GM23338 (cell line): ENCODE data around the gene MAOA. TPM values are rescaled to one million over a fixed set of nuclear protein-coding genes. Genes with fewer than 3 reads are reported as not detected.

Experiments used
- ATAC-seq: fragments of 200-7000 bp; cut with Tn5 transposase; 3 replicates; pipeline ENCODE4 v1.9.1; 2020
- DNase-seq: peaks from one replicate; pipeline ENCODE4 v3.0.0-alpha.2; 2015; ENCODE audit warnings: low spot score
- H2AFZ ChIP-seq: fragments of 200-600 bp; sonication (generic); 2 replicates; pipeline ENCODE4 v1.8.0; 2016; ENCODE audit warnings: antibody characterized with exemption, mild to moderate bottlenecking, moderate library complexity
- H3F3A ChIP-seq: fragments of 200-600 bp; sonication (generic); replicated peaks from 2 replicates; pipeline ENCODE4 v1.8.0; 2017; ENCODE audit warnings: antibody characterized with exemption, mixed run types, low read depth
- H3K27ac ChIP-seq: fragments of 200-600 bp; sonication (generic); 2 replicates; pipeline ENCODE4 v1.6.1; 2016; ENCODE audit warnings: low read depth
- H3K27me3 ChIP-seq: fragments of 200-600 bp; sonication (generic); 2 replicates; pipeline ENCODE4 v1.8.0; 2016; ENCODE audit warnings: mild to moderate bottlenecking, mixed run types, moderate library complexity; ENCODE audit not compliant: insufficient read depth
- H3K36me3 ChIP-seq: fragments of 200-600 bp; sonication (generic); 2 replicates; pipeline ENCODE4 v1.8.0; 2016; ENCODE audit warnings: mild to moderate bottlenecking; ENCODE audit not compliant: insufficient read depth
- H3K4me1 ChIP-seq: fragments of 200-600 bp; sonication (generic); 2 replicates; pipeline ENCODE4 v1.8.0; 2016; ENCODE audit warnings: mild to moderate bottlenecking, moderate library complexity; ENCODE audit not compliant: insufficient read depth
- H3K4me2 ChIP-seq: fragments of 200-600 bp; sonication (generic); 2 replicates; pipeline ENCODE4 v1.7.1; 2017; ENCODE audit warnings: mixed run types
- H3K4me3 ChIP-seq: fragments of 200-600 bp; sonication (generic); 2 replicates; pipeline ENCODE4 v1.6.1; 2016; ENCODE audit warnings: mixed run types
- H3K79me2 ChIP-seq: fragments of 200-600 bp; sonication (generic); replicated peaks from 2 replicates; pipeline ENCODE4 v1.8.0; 2017; ENCODE audit warnings: mild to moderate bottlenecking; ENCODE audit not compliant: insufficient read depth
- H3K9me2 ChIP-seq: fragments of 200-600 bp; sonication (generic); 2 replicates; pipeline ENCODE4 v1.8.0; 2017; ENCODE audit not compliant: insufficient read depth
- H4K20me1 ChIP-seq: fragments of 200-600 bp; sonication (generic); replicated peaks from 2 replicates; pipeline ENCODE4 v1.8.0; 2017; ENCODE audit warnings: mild to moderate bottlenecking; ENCODE audit not compliant: insufficient read depth
- H3K27ac Mint-ChIP-seq: 2 replicates; pipeline ENCODE4 v1.8.0; 2020; ENCODE audit warnings: inconsistent platforms, mild to moderate bottlenecking, moderate library complexity, mixed read lengths
- H3K27me3 Mint-ChIP-seq: 3 replicates; pipeline ENCODE4 v1.8.0; 2022; ENCODE audit warnings: low read depth, mild to moderate bottlenecking, moderate library complexity, mixed read lengths, inconsistent platforms; ENCODE audit not compliant: insufficient read depth, poor library complexity
- H3K36me3 Mint-ChIP-seq: 3 replicates; pipeline ENCODE4 v1.8.0; 2021; ENCODE audit warnings: low read depth, mild to moderate bottlenecking, inconsistent platforms, moderate library complexity, mixed read lengths
- H3K4me1 Mint-ChIP-seq: 3 replicates; pipeline ENCODE4 v1.8.0; 2020; ENCODE audit warnings: mild to moderate bottlenecking, inconsistent platforms, mixed read lengths
- H3K4me3 Mint-ChIP-seq: 3 replicates; pipeline ENCODE4 v1.8.0; 2021; ENCODE audit warnings: moderate library complexity, mild to moderate bottlenecking, inconsistent platforms, mixed read lengths
- H3K9me3 Mint-ChIP-seq: 3 replicates; pipeline ENCODE4 v1.8.0; 2020; ENCODE audit warnings: moderate library complexity, mild to moderate bottlenecking, inconsistent platforms, mixed read lengths
- CREB1 ChIP-seq: fragments of 250-450 bp; sonication (Bioruptor Pico); IDR thresholded peaks from 2 replicates; pipeline ENCODE4 v1.5.0; 2020; ENCODE audit warnings: low read depth, mild to moderate bottlenecking, moderate library complexity
- NANOG ChIP-seq: IDR thresholded peaks from 2 replicates; pipeline ENCODE4 v1.6.1; 2016; ENCODE audit warnings: antibody characterized with exemption, borderline replicate concordance
- STAT1 ChIP-seq: IDR thresholded peaks from one replicate; pipeline ENCODE4 v1.6.1; 2016; ENCODE audit warnings: antibody characterized with exemption; ENCODE audit not compliant: unreplicated experiment
- ZNF114 ChIP-seq: fragments of 250-450 bp; sonication (Bioruptor Pico); IDR thresholded peaks from 2 replicates; pipeline ENCODE4 v1.5.0; 2020; ENCODE audit warnings: mild to moderate bottlenecking, moderate library complexity
- ZNF331 ChIP-seq: fragments of 250-450 bp; sonication (Bioruptor Pico); IDR thresholded peaks from 2 replicates; pipeline ENCODE4 v1.5.0; 2020; ENCODE audit warnings: low read depth, mild to moderate bottlenecking, moderate library complexity
- polyA plus RNA-seq: library from polyadenylated mRNA; unstranded; fragments of >200 nt; fragmentation: Nextera tagmentation; extraction: Ambion mirVana; gene quantifications from 2 replicates; pipeline ENCODE4 v1.2.1, GENCODE V29; 2016
- total RNA-seq: library from RNA; depleted of rRNA; stranded (reverse); fragments of >200 nt; shearing (Covaris generic); gene quantifications from 2 replicates; pipeline ENCODE4 v1.2.3, GENCODE V29; 2014
- TF ChIP-seq, protein P1 (sequence below): fragments of 250-450 bp; sonication (Bioruptor Pico); IDR thresholded peaks from 2 replicates; pipeline ENCODE4 v1.5.0; 2020; ENCODE audit warnings: mild to moderate bottlenecking, moderate library complexity
- TF ChIP-seq, protein P2 (sequence below): IDR thresholded peaks from one replicate; pipeline ENCODE4 v1.6.1; 2018; ENCODE audit warnings: antibody characterized with exemption; ENCODE audit not compliant: unreplicated experiment

The MAOA gene
- total and polyA plus RNA-seq, 2 experiments from 2014 or later = 3.2 to 5.2 TPM

DNA sequence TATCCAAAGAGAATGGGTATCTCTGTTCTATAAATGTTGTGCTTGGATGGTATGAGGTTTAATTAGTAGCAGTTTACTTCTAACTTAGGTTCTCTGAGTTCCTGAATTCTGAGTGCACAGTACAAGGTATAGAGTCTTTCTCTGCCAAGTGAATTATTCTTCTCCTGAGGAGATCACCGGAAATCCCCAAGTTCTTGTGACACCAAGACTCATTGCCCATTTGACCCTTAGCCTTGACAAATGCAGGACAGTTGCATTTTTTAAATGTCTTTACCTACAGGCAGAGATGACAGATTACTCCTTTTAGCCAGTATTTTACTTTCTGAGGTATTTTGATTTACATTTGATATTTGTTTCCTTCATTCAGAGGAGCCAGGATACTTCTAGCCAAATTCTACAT is 72.9 kb downstream of the MAOA start (continued):
- TF ChIP-seq, protein P1, sequence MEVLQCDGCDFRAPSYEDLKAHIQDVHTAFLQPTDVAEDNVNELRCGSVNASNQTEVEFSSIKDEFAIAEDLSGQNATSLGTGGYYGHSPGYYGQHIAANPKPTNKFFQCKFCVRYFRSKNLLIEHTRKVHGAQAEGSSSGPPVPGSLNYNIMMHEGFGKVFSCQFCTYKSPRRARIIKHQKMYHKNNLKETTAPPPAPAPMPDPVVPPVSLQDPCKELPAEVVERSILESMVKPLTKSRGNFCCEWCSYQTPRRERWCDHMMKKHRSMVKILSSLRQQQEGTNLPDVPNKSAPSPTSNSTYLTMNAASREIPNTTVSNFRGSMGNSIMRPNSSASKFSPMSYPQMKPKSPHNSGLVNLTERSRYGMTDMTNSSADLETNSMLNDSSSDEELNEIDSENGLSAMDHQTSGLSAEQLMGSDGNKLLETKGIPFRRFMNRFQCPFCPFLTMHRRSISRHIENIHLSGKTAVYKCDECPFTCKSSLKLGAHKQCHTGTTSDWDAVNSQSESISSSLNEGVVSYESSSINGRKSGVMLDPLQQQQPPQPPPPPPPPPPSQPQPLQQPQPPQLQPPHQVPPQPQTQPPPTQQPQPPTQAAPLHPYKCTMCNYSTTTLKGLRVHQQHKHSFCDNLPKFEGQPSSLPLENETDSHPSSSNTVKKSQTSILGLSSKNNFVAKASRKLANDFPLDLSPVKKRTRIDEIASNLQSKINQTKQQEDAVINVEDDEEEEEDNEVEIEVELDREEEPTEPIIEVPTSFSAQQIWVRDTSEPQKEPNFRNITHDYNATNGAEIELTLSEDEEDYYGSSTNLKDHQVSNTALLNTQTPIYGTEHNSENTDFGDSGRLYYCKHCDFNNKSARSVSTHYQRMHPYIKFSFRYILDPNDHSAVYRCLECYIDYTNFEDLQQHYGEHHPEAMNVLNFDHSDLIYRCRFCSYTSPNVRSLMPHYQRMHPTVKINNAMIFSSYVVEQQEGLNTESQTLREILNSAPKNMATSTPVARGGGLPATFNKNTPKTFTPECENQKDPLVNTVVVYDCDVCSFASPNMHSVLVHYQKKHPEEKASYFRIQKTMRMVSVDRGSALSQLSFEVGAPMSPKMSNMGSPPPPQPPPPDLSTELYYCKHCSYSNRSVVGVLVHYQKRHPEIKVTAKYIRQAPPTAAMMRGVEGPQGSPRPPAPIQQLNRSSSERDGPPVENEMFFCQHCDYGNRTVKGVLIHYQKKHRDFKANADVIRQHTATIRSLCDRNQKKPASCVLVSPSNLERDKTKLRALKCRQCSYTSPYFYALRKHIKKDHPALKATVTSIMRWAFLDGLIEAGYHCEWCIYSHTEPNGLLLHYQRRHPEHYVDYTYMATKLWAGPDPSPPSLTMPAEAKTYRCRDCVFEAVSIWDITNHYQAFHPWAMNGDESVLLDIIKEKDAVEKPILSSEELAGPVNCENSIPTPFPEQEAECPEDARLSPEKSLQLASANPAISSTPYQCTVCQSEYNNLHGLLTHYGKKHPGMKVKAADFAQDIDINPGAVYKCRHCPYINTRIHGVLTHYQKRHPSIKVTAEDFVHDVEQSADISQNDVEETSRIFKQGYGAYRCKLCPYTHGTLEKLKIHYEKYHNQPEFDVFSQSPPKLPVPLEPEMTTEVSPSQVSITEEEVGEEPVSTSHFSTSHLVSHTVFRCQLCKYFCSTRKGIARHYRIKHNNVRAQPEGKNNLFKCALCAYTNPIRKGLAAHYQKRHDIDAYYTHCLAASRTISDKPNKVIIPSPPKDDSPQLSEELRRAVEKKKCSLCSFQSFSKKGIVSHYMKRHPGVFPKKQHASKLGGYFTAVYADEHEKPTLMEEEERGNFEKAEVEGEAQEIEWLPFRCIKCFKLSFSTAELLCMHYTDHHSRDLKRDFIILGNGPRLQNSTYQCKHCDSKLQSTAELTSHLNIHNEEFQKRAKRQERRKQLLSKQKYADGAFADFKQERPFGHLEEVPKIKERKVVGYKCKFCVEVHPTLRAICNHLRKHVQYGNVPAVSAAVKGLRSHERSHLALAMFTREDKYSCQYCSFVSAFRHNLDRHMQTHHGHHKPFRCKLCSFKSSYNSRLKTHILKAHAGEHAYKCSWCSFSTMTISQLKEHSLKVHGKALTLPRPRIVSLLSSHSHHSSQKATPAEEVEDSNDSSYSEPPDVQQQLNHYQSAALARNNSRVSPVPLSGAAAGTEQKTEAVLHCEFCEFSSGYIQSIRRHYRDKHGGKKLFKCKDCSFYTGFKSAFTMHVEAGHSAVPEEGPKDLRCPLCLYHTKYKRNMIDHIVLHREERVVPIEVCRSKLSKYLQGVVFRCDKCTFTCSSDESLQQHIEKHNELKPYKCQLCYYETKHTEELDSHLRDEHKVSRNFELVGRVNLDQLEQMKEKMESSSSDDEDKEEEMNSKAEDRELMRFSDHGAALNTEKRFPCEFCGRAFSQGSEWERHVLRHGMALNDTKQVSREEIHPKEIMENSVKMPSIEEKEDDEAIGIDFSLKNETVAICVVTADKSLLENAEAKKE = no peak
- no peak for TF ChIP-seq NANOG
- no peak for TF ChIP-seq STAT1
- no peak for TF ChIP-seq ZNF114

DNA sequence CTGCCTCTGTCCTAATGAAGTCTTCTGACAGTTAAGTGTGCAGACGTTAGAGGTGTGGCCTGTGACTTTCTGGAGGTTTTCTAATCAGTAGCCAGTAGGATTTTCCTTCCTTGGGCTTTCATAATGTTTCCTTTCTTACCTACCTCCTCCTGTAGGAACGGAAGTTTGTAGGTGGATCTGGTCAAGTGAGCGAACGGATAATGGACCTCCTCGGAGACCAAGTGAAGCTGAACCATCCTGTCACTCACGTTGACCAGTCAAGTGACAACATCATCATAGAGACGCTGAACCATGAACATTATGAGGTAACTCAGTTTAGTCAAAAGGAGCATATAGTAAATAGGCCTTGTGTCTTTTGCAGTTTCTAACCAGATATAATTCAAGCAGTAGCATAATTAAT is 75.0 kb downstream of the MAOA start:
- Mint-ChIP-seq H3K9me3 (peaks cover 2% of the 10 kb centered on the region; the same call in 1 of the 3 replicates), H3K4me3 (no peak overlapping the region), H3K36me3 (no peaks in the 10 kb centered on the region), H3K27ac (no peak overlapping the region), H3K27me3 (no peaks in the 10 kb centered on the region), H3K4me1 (peaks cover 5% of the 10 kb centered on the region; the same call in 2 of the 3 replicates)
- no peak overlapping the region for H3K4me2 ChIP-seq
- no peak overlapping the region for H2AFZ ChIP-seq
- no peak overlapping the region for H3K27ac ChIP-seq
- H3F3A ChIP-seq = no peaks in the 10 kb centered on the region
- H3K9me2 ChIP-seq = no peaks in the 10 kb centered on the region
- H3K4me3 ChIP-seq = no peak overlapping the region
- H4K20me1 ChIP-seq = no peaks in the 10 kb centered on the region
- no peaks in the 10 kb centered on the region for H3K79me2 ChIP-seq
- ATAC-seq (no peak), DNase-seq (no peak)
- H3K27me3 ChIP-seq = no peaks in the 10 kb centered on the region
- peaks cover 5% of the 10 kb centered on the region; the same call in 1 of the 2 replicates for H3K4me1 ChIP-seq
- no peaks in the 10 kb centered on the region for H3K36me3 ChIP-seq
- no peak for TF ChIP-seq ZNF331 (CRISPR knock-in tag)
- TF ChIP-seq ZNF114 = no peak
- TF ChIP-seq, protein P1 = no peak
- TF ChIP-seq CREB1 (CRISPR knock-in tag) = no peak
- TF ChIP-seq, protein P2, sequence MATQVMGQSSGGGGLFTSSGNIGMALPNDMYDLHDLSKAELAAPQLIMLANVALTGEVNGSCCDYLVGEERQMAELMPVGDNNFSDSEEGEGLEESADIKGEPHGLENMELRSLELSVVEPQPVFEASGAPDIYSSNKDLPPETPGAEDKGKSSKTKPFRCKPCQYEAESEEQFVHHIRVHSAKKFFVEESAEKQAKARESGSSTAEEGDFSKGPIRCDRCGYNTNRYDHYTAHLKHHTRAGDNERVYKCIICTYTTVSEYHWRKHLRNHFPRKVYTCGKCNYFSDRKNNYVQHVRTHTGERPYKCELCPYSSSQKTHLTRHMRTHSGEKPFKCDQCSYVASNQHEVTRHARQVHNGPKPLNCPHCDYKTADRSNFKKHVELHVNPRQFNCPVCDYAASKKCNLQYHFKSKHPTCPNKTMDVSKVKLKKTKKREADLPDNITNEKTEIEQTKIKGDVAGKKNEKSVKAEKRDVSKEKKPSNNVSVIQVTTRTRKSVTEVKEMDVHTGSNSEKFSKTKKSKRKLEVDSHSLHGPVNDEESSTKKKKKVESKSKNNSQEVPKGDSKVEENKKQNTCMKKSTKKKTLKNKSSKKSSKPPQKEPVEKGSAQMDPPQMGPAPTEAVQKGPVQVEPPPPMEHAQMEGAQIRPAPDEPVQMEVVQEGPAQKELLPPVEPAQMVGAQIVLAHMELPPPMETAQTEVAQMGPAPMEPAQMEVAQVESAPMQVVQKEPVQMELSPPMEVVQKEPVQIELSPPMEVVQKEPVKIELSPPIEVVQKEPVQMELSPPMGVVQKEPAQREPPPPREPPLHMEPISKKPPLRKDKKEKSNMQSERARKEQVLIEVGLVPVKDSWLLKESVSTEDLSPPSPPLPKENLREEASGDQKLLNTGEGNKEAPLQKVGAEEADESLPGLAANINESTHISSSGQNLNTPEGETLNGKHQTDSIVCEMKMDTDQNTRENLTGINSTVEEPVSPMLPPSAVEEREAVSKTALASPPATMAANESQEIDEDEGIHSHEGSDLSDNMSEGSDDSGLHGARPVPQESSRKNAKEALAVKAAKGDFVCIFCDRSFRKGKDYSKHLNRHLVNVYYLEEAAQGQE = no peak
